HG03066 (cell line): ENCODE results near the gene GTF2E1.
"Not testable (repeated sequence)": the region's sequence is repeated elsewhere in the genome, so short reads cannot be mapped to it uniquely, and the experiment has no call there.

Source experiments
- ATAC-seq: cut with Tn5 transposase; IDR thresholded peaks from one replicate; pipeline ENCODE4 v1.9.1; 2021; ENCODE audit warnings: low read depth; ENCODE audit not compliant: unreplicated experiment

GTF2E1 gene

GRCh38 chr3:120752865-120753264, 10.3 kb downstream of the GTF2E1 start:
- no peak for ATAC-seq

GRCh38 chr3:120753810-120754209, 11.3 kb downstream of the GTF2E1 start:
- no peak for ATAC-seq

GRCh38 chr3:120756061-120756460, 13.5 kb downstream of the GTF2E1 start:
- no peak for ATAC-seq

GRCh38 chr3:120758551-120758950, 16.0 kb downstream of the GTF2E1 start:
- not testable (repeated sequence) for ATAC-seq

GRCh38 chr3:120762615-120763014, 20.1 kb downstream of the GTF2E1 start:
- ATAC-seq: no peak

GRCh38 chr3:120763601-120764000, 21.1 kb downstream of the GTF2E1 start:
- ATAC-seq: peak; percentile 68

- peak; percentile 12 for ATAC-seq
Measured at GRCh38 chr3:120764206-120764605, 21.7 kb downstream of the GTF2E1 start.

GRCh38 chr3:120765830-120766493, 23.4 kb downstream of the GTF2E1 start:
- ATAC-seq: peak; percentile 55

- no peak for ATAC-seq
Measured at GRCh38 chr3:120766576-120766975, 24.0 kb downstream of the GTF2E1 start.

- ATAC-seq: no peak
Measured at GRCh38 chr3:120767106-120767505, 24.6 kb downstream of the GTF2E1 start.

GRCh38 chr3:120769436-120769835, 26.9 kb downstream of the GTF2E1 start:
- no peak for ATAC-seq

GRCh38 chr3:120770891-120771290, 28.3 kb downstream of the GTF2E1 start:
- ATAC-seq: no peak

- ATAC-seq: no peak
Measured at GRCh38 chr3:120772081-120772480, 29.5 kb downstream of the GTF2E1 start.

GRCh38 chr3:120773932-120774331, 31.4 kb downstream of the GTF2E1 start:
- peak; percentile 72 for ATAC-seq

GRCh38 chr3:120775411-120775810, 32.9 kb downstream of the GTF2E1 start:
- no peak for ATAC-seq

- ATAC-seq: no peak
Measured at GRCh38 chr3:120778776-120779175, 36.2 kb downstream of the GTF2E1 start.

- ATAC-seq: peak; percentile 95
Measured at GRCh38 chr3:120780977-120781376, 38.4 kb downstream of the GTF2E1 start.

GRCh38 chr3:120785832-120786231, 43.3 kb downstream of the GTF2E1 start:
- peak; percentile 65 for ATAC-seq

GRCh38 chr3:120791010-120791409, 48.5 kb downstream of the GTF2E1 start:
- no peak for ATAC-seq

GRCh38 chr3:120791913-120792312, 49.4 kb downstream of the GTF2E1 start:
- no peak for ATAC-seq

- ATAC-seq: no peak
Measured at GRCh38 chr3:120793601-120794000, 51.1 kb downstream of the GTF2E1 start.

- peak; percentile 99 for ATAC-seq
Measured at GRCh38 chr3:120795017-120795648, 52.6 kb downstream of the GTF2E1 start.
